HAP-1 (cell line): ENCODE results near the gene C19orf67.

ENCODE experiments used
- DNase-seq, 2 experiments: peaks; one replicate each; pipeline ENCODE4 v3.0.0-alpha.2; 2016 to 2020; ENCODE audit warnings: low spot score in 2 of 2
- H3K27me3 ChIP-seq: fragments of 250-450 bp; sonication (Bioruptor Pico); 2 replicates; pipeline ENCODE4 v1.5.1; 2020; ENCODE audit warnings: low read depth, mild to moderate bottlenecking, moderate library complexity
- H3K36me3 ChIP-seq: fragments of 250-450 bp; sonication (Bioruptor Pico); replicated peaks from 2 replicates; pipeline ENCODE4 v1.5.1; 2020; ENCODE audit warnings: mild to moderate bottlenecking
- H3K4me1 ChIP-seq: fragments of 250-450 bp; sonication (Bioruptor Pico); 2 replicates; pipeline ENCODE4 v1.5.1; 2020; ENCODE audit warnings: mild to moderate bottlenecking
- H3K4me3 ChIP-seq: fragments of 250-450 bp; sonication (Bioruptor Pico); 2 replicates; pipeline ENCODE4 v1.5.1; 2020; ENCODE audit warnings: mild to moderate bottlenecking, moderate library complexity
- H3K9me3 ChIP-seq: fragments of 250-450 bp; sonication (Bioruptor Pico); 2 replicates; pipeline ENCODE4 v1.5.1; 2020; ENCODE audit warnings: mild to moderate bottlenecking, moderate library complexity
- in situ Hi-C: fragments of 300-500 bp; cut with MboI; formaldehyde crosslinking; loops from 3 replicates; pipeline ENCODE4 v1.14.3; 2020; ENCODE audit warnings: low sequenced_read_pairs, inconsistent platforms, mixed read lengths

C19orf67 gene

DNA sequence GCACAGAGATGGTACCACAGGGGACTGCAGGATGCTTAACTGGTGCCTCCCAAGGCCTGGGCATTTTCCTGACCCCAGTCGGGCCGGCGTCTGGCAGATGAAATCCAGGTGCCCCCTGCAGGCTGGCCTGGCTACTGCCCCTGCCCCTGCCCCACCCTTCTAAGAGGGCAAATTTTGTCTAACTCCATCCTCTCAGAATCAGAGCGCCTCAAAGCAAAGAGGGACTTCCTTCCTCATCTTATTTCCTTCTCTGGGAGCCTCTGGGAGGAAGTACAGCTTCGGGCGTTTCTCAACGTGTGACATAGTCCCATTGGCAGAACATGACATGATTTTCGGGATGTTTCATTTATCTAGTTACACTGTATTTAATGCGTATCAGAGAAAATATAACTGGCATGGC, 29.3 kb upstream of the C19orf67 start:
- no peaks in the 10 kb centered on the region for H3K27me3 ChIP-seq
- H3K4me3 ChIP-seq = no peak overlapping the region
- H3K9me3 ChIP-seq = no peaks in the 10 kb centered on the region
- DNase-seq = peak in 1 of 2 experiments; percentile 56
- H3K4me1 ChIP-seq = peaks cover 12% of the 10 kb centered on the region
- in situ Hi-C loops = no loop called here
- peaks cover 8% of the 10 kb centered on the region for H3K36me3 ChIP-seq

DNA sequence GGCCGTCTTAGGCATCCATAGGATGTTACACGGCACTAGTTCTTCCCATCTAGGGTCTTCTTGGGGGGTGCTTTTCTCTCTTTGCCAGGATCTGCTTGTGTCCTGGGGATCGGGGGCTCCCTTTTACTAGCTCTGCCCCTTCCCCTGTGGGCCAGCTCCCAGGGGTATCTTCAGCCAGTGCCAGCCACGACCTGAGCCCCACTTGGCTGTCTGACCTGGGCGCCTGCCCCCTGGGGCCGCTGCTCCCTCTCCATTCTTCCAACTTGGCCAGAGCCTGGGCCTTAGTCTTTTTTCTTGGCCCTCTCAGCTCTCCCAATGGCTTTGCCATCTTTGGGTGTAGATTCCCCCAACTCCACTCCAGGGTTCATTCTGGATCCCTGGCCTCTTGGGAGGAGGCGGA, 28.9 kb upstream of the C19orf67 start:
- Histone ChIP-seq H3K9me3 (no peaks in the 10 kb centered on the region), H3K4me3 (no peak overlapping the region), H3K27me3 (no peaks in the 10 kb centered on the region), H3K4me1 (peaks cover 12% of the 10 kb centered on the region), H3K36me3 (peaks cover 4% of the 10 kb centered on the region)
- no peak for DNase-seq
- in situ Hi-C loops = no loop called here

DNA sequence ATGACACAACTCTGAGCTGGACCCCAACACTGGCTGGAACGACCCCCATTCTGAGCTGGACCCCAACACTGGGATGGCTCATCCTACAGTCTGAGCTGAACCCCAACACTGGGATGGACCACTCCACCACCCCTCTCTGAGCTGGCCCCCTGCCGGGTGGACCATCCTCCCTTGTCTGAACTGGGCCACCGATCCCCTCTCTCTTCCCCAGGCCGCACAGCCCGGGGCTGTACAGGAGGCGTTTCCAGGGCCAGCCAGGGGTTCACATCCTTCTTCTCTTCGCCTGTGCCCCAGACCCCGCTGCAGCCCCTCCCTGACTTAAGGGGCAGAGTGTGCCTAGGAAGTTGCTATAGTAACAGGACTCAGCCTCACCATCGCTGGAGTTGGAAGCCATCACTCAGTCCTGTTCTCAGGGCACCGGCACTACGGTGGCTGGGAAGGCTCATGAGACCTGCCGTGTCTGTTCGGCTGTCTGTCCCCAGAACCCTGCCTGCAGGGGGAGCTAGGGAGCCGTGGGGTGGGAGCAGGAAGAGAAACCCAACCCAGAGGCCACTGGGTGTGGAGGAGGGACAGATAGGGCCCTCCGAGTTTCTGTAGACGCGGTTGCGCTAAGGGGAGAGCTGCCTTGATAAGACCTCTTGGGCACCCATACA, 28.3 kb upstream of the C19orf67 start:
- in situ Hi-C loops = no loop called here
- no peaks in the 10 kb centered on the region for H3K27me3 ChIP-seq
- DNase-seq = peak in 1 of 2 experiments; percentile 49
- H3K4me1 ChIP-seq = peaks cover 12% of the 10 kb centered on the region
- no peaks in the 10 kb centered on the region for H3K9me3 ChIP-seq
- peaks cover 4% of the 10 kb centered on the region; the same call in 1 of the 2 replicates for H3K36me3 ChIP-seq
- no peak overlapping the region for H3K4me3 ChIP-seq

DNA sequence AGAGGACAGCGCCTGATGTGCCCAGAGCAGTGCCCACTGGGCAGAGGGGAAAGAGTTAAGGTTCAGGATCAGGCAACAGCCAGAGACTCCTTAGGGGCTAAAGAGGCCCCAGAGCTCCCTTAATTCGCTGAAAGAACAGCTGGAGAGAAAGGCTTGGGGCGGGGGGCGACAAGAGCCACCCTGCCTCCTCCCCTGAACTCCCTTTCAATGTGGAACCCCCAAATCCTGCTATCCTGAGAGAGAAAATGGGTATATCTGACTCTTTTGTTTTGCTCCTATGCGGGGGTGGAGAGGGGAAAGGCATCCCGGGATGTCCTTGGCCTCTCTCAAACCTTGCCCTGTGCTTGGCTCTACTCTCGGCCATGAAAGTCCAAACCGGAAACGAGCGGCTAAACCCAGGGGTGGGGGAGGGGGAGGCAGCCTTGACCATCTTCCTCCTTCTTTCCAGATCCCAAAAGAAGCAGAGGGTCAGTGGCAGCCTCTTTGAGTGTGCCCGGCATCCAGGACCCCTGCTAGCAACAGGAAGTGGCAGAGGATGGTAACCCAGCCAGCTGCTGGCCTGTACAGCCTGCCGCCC, 27.3 kb upstream of the C19orf67 start:
- Histone ChIP-seq H3K4me1 (peaks cover 6% of the 10 kb centered on the region), H3K27me3 (no peaks in the 10 kb centered on the region), H3K4me3 (no peak overlapping the region), H3K9me3 (no peaks in the 10 kb centered on the region), H3K36me3 (no peaks in the 10 kb centered on the region)
- no peak for DNase-seq
- in situ Hi-C loops = no loop called here

DNA sequence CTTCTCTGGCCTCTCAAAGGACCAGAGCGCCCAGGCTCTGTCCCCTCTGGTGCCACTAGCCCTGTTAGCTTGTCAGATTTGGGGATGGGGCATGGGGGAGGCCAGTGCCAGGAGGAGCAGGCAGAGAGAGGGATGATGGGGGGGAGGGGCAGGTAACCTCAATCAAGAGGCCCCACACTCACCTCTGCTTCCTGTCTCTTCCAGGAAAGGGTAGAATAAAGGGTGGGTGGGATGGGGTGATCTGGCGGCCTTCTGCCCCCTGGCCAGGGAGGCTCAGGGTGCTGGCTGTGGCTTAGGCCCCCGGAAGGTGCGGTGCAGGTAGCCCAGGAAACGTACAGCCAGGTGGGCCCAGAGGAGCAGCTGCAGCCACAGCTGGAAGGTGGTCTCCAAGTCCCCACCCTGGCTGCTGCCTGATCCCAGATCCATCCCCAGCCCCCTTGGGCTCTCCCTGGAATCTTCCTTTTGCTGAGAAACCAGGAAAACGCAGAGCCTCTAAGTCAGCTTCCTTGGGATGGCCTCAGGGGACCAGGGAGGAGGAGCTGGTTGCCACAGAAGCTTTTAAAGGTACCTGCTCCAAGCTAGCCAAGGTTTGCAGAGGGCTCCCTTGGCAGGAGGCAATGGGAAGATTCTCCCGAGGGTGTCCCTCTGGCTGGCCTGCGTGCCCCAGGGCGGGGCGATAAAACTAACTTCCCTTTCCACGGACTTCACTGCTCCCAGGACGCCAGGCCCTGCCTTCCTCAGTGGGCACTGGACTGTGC, 26.6 kb upstream of the C19orf67 start:
- no peak for DNase-seq
- no peak overlapping the region for H3K4me3 ChIP-seq

DNA sequence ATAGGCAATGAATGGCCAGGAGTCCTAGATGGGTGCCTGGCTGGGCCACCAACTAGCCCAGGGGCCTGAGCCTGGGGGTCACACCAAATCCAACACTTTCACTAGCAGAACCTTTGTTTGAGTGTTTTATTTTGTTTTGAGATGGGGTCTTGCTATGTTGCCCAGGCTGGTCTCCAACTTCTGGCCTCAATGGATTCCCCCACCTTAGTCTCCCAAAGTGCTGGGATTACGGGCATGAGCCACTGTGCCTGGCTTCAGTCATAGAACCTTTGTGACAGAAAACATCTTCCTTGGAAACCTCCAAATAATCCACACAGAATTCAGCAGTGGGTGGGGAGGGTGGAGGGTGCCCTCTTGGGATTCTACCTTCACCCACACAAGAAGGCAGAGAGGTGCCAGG, 25.9 kb upstream of the C19orf67 start:
- in situ Hi-C loops = no loop called here
- H3K4me3 ChIP-seq = no peak overlapping the region
- DNase-seq = no peak
- H3K4me1 ChIP-seq = peaks cover 4% of the 10 kb centered on the region
- no peaks in the 10 kb centered on the region for H3K9me3 ChIP-seq
- H3K36me3 ChIP-seq = no peaks in the 10 kb centered on the region; the same call in 1 of the 2 replicates
- no peaks in the 10 kb centered on the region for H3K27me3 ChIP-seq

More for the DNA sequence above, 26.6 kb upstream of the C19orf67 start:
- Histone ChIP-seq H3K4me1 (peaks cover 6% of the 10 kb centered on the region), H3K9me3 (no peaks in the 10 kb centered on the region), H3K27me3 (no peaks in the 10 kb centered on the region), H3K36me3 (no peaks in the 10 kb centered on the region)
- in situ Hi-C loops = no loop called here

DNA sequence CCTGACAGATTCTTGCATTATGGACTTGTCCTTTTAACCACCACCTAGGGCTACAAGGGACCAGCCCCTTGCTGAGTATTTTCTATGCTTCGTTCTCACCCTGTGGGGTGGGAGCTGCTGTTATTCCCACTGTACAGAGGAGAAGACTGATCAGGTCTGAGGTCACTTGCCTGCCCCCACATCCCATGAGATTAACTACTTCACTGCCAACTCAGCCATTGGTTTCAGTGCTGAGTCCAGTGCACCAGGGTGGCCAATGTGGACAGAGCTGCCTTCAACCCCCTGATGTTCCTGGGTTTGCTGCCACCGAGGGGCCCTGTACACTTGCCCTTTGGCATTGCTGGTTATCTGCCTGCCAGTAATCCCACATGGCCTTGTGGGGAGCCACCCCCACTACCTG, 25.1 kb upstream of the C19orf67 start:
- Histone ChIP-seq H3K9me3 (no peaks in the 10 kb centered on the region), H3K36me3 (peaks cover 2% of the 10 kb centered on the region; the same call in 1 of the 2 replicates), H3K27me3 (no peaks in the 10 kb centered on the region), H3K4me3 (no peak overlapping the region), H3K4me1 (no peaks in the 10 kb centered on the region; the same call in 1 of the 2 replicates)
- in situ Hi-C loops = no loop called here
- no peak for DNase-seq

DNA sequence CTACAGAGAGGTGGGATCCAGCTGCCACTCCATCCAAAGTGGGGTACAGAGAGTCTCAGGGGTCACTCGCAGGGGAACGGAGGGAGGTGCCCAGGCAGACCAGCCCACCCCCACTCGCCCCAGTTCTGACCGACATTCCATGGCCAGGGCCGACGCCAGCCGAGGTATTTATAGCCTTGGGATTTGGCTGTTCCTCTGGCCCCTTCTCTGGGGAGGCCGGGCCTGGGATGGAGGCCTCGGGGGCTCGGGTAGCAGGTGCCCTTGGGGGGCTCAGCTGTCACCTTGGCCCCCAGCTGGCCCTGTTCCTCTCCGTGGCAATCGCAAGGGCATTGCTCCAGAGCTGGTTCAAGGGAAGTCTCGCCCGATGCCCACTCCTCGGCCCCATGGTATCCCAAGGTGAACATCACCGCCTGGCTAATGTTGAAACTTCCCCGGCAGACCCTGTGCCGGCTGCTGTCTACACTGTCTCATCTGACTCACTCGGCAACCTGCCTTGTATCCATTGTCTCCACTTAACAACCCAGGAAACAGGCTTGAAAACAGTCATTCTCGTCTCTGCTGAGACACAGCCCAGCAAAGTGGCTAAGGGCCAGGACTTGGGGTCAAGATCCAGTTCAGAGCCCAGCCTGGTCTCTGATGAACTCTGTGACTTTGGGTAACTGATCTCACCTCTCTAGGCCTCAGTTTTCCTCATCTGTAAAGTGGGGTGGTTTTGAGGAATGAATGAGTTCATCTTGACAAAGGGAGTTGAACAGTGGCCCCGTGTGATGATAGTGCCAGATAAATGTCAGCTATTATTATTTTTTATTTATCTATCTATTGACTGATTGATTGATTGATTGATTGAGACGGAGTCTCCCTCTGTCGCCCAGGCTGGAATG, 22.2 kb upstream of the C19orf67 start:
- H3K27me3 ChIP-seq = no peaks in the 10 kb centered on the region
- no peak for DNase-seq
- no peaks in the 10 kb centered on the region for H3K9me3 ChIP-seq
- in situ Hi-C loops = no loop called here
- H3K36me3 ChIP-seq = peaks cover 4% of the 10 kb centered on the region; the same call in 1 of the 2 replicates
- H3K4me1 ChIP-seq = no peaks in the 10 kb centered on the region
- no peak overlapping the region for H3K4me3 ChIP-seq

DNA sequence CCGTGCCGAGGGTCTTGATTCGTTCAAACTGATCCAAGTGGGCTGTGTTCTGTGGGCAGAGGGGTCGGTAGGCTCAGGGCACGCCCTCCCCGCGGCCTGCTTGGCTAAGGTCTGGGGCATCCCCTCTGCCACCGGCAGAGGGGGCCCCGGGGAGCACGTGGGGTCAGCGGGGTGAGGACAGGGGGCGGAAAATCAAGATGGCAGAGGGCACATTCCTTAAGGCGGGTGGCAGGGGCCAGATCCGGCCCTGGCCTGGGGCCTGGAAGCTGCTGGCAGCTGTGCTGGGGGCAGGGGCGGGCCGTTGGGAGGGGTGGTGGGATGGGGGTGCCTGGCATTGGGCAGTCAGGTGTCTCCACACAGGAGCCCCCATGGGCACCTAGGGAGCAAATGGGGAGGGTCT, 21.3 kb upstream of the C19orf67 start:
- H3K4me3 ChIP-seq = no peak overlapping the region
- peaks cover 13% of the 10 kb centered on the region for H3K36me3 ChIP-seq
- in situ Hi-C loops = no loop called here
- no peaks in the 10 kb centered on the region for H3K27me3 ChIP-seq
- no peaks in the 10 kb centered on the region for H3K4me1 ChIP-seq
- DNase-seq = no peak
- no peaks in the 10 kb centered on the region for H3K9me3 ChIP-seq

DNA sequence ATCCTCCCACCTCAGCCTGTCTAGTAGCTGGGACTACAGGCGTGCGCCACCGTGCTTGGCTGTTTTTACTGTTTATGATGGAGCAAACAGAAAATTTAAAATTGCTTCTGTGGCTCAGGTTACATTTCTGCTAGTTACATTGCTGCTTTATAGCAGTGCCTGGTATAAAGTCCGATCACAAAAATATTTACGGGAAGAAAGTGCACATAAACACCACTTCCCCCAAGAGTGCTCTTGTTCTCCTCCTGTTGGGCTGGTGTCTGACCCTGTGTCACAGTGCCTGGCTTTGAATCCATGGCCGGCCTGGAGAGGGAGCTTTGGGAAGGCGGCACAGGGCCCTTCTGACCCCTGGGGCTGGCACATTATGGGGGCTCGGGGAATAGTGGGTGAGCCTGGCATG, 20.1 kb upstream of the C19orf67 start:
- Histone ChIP-seq H3K36me3 (peaks cover 21% of the 10 kb centered on the region), H3K9me3 (no peaks in the 10 kb centered on the region), H3K4me3 (no peak overlapping the region), H3K27me3 (no peaks in the 10 kb centered on the region), H3K4me1 (no peaks in the 10 kb centered on the region)
- no peak for DNase-seq
- in situ Hi-C loops = no loop called here

DNA sequence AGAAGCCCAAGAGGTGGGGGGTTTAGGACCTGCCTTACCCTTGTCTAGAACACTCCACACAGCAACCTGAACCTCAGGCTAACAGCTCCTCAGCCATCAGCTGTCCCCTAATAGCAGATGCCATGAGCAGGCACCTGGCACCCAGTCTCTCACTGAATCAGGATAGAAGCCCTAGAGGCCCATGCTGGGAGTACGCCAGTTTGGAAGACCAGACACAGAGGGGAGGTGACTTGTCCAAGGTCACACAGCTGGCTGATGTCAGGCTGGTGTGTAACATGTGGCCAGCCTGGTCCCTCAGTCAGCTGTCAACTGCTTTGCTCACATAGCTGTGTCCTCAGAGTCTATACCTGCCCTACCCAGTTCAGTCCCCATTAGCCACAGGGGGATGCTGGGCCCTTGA, 17.7 kb upstream of the C19orf67 start:
- Histone ChIP-seq H3K4me3 (no peak overlapping the region), H3K9me3 (no peaks in the 10 kb centered on the region), H3K4me1 (no peaks in the 10 kb centered on the region), H3K36me3 (peaks cover 24% of the 10 kb centered on the region), H3K27me3 (no peaks in the 10 kb centered on the region)
- no peak for DNase-seq
- in situ Hi-C loops = no loop called here

DNA sequence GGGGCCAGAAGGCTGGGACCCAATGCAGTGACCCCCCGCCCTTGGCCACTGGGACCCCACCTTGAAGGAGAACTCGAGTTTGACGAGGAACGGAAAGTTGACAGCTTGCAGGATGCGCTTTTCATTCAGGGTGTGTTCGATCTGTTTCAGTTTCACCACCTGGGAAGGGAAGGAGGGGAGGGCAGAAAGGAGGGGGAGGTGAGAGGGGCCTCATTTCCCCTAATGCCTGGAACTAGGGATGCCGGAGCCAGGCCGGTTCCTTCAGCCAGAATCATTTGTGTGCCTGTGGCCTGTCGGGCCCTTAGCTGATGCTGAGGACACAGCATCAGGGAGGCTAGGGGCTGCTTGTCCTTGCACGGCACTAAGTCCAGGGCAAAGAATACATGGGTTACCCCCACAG, 17.2 kb upstream of the C19orf67 start:
- peaks cover 24% of the 10 kb centered on the region for H3K36me3 ChIP-seq
- no peaks in the 10 kb centered on the region for H3K9me3 ChIP-seq
- in situ Hi-C loops = no loop called here
- DNase-seq = no peak
- H3K4me3 ChIP-seq = no peak overlapping the region
- H3K27me3 ChIP-seq = no peaks in the 10 kb centered on the region
- H3K4me1 ChIP-seq = no peaks in the 10 kb centered on the region

DNA sequence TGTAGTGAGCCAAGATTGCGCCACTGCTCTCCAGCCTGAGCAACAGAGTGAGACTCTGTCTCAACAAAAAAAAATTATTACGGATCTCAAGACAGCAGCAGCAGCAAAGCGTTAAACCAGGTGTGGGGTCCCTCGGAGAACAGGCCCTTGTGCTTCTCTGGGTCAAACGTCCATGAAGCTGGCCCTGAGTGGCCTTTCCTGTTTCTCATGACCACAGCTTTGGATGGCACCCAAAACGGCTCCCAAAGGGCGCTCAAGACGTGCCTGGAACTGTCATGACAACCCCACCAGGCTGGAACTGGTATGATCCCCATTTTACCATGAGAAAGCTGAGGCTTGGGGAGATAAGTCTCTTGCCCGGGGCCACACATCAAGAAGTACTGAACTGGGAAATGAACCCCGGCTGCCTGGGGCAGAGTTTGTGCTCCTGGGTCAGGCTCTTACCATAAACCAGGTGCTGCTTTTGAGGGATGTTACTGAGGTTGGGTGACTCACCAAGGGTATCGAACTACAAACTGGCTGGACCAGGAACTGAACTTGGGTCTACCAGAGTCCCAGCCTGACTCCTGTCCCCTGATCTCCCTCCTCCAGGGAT, 16.6 kb upstream of the C19orf67 start:
- Histone ChIP-seq H3K4me3 (no peak overlapping the region), H3K27me3 (no peaks in the 10 kb centered on the region), H3K9me3 (no peaks in the 10 kb centered on the region), H3K4me1 (no peaks in the 10 kb centered on the region), H3K36me3 (peaks cover 24% of the 10 kb centered on the region)
- no peak for DNase-seq
- in situ Hi-C loops = no loop called here
